ENCODE data around the gene RALY. TPM values are rescaled to one million over a fixed set of nuclear protein-coding genes. Genes with fewer than 3 reads are reported as not detected.

Gene RALY
- total and polyA plus RNA-seq, 3 donors from 2014 or later: 184 to 247 (median 224) TPM

GRCh38 chr20:34052414-34052813, 58.7 kb downstream of the RALY start:
- Histone ChIP-seq H3K27ac (no peak overlapping the region), H3K9me3 (no peaks in the 10 kb centered on the region), H3K36me3 (ENCODE audit: low read depth, missing control alignments) (no peaks in the 10 kb centered on the region), H3K4me1 (peaks cover 17% of the 10 kb centered on the region), H3K27me3 (no peaks in the 10 kb centered on the region), H3K4me3 (no peak overlapping the region)
- WGBS, 2 donors: 44 to 49% methylated on average over 2 of the region's 2 CpGs
- no peak for DNase-seq
- no peak for TF ChIP-seq POLR2A (IDR thresholded peaks at IDR 0.05)
- TF ChIP-seq CTCF (IDR thresholded peaks at IDR 0.05): no peak
- intact Hi-C loops (cut with DNase I; ENCODE audit: low total_unique reads): no loop called here

GRCh38 chr20:34055290-34055689, 61.6 kb downstream of the RALY start:
- Histone ChIP-seq H3K4me1 (peaks cover 17% of the 10 kb centered on the region), H3K4me3 (no peak overlapping the region), H3K27me3 (no peaks in the 10 kb centered on the region), H3K36me3 (ENCODE audit: low read depth, missing control alignments) (no peaks in the 10 kb centered on the region), H3K9me3 (no peaks in the 10 kb centered on the region), H3K27ac (no peak overlapping the region)
- intact Hi-C loops (cut with DNase I; ENCODE audit: low total_unique reads): no loop called here
- no peak for TF ChIP-seq CTCF (IDR thresholded peaks at IDR 0.05)
- TF ChIP-seq POLR2A (IDR thresholded peaks at IDR 0.05): no peak
- DNase-seq: no peak
- WGBS, 2 donors: 31 to 38% methylated on average over 1 of the region's 1 CpG

GRCh38 chr20:34058831-34059230, 65.1 kb downstream of the RALY start:
- H3K9me3 ChIP-seq: no peaks in the 10 kb centered on the region
- no peak overlapping the region for H3K4me3 ChIP-seq
- DNase-seq: no peak
- TF ChIP-seq POLR2A (IDR thresholded peaks at IDR 0.05) (no peak), CTCF (IDR thresholded peaks at IDR 0.05) (no peak)
- no peaks in the 10 kb centered on the region for H3K27me3 ChIP-seq
- 54 to 56% methylated on average over 1 of the region's 1 CpG for WGBS, 2 donors
- intact Hi-C loops (cut with DNase I; ENCODE audit: low total_unique reads): no loop called here
- peaks cover 4% of the 10 kb centered on the region for H3K4me1 ChIP-seq
- no peaks in the 10 kb centered on the region for H3K36me3 ChIP-seq (ENCODE audit: low read depth, missing control alignments)
- H3K27ac ChIP-seq: no peak overlapping the region

- no peak for TF ChIP-seq CTCF (IDR thresholded peaks at IDR 0.05)
- no peak for TF ChIP-seq POLR2A (IDR thresholded peaks at IDR 0.05)
- Histone ChIP-seq H3K9me3 (no peaks in the 10 kb centered on the region), H3K27me3 (no peaks in the 10 kb centered on the region), H3K27ac (no peak overlapping the region), H3K4me3 (no peak overlapping the region), H3K36me3 (ENCODE audit: low read depth, missing control alignments) (no peaks in the 10 kb centered on the region), H3K4me1 (peaks cover 6% of the 10 kb centered on the region)
- WGBS, 2 donors: 83 to 92% methylated on average over 1 of the region's 1 CpG
- DNase-seq: no peak
- intact Hi-C loops (cut with DNase I; ENCODE audit: low total_unique reads): no loop called here
Measured at GRCh38 chr20:34060970-34061369, 67.3 kb downstream of the RALY start.

GRCh38 chr20:34061695-34062094, 68.0 kb downstream of the RALY start:
- H3K36me3 ChIP-seq (ENCODE audit: low read depth, missing control alignments): no peaks in the 10 kb centered on the region
- intact Hi-C loops (cut with DNase I; ENCODE audit: low total_unique reads): no loop called here
- no peak overlapping the region for H3K27ac ChIP-seq
- DNase-seq: no peak
- H3K4me1 ChIP-seq: peaks cover 6% of the 10 kb centered on the region
- H3K27me3 ChIP-seq: no peaks in the 10 kb centered on the region
- TF ChIP-seq POLR2A (IDR thresholded peaks at IDR 0.05): no peak
- TF ChIP-seq CTCF (IDR thresholded peaks at IDR 0.05): no peak
- no peaks in the 10 kb centered on the region for H3K9me3 ChIP-seq
- H3K4me3 ChIP-seq: no peak overlapping the region

All from testis (tissue), 3 donors.